Measurements from ENCODE around the gene SLC25A18. TPM values are rescaled to one million over a fixed set of nuclear protein-coding genes. Genes with fewer than 3 reads are reported as not detected.
"Not testable (repeated sequence)": the region's sequence is repeated elsewhere in the genome, so short reads cannot be mapped to it uniquely, and the experiment has no call there.

Gene SLC25A18
- total RNA-seq, 2 experiments from 2014 or later: not detected

- H3K36me3 Mint-ChIP-seq (ENCODE audit: low read depth): peaks cover 10% of the 10 kb centered on the region
- ATAC-seq (ENCODE audit: poor library complexity) (no peak), DNase-seq (no peak)
- H3K9me3 ChIP-seq (ENCODE audit: control insufficient read depth in 1 of 2, insufficient read depth in 1 of 2, low read length in 2 of 2): no peaks in the 10 kb centered on the region
- H3K4me3 ChIP-seq (ENCODE audit: low read length): no peak overlapping the region
- H3K27me3 ChIP-seq (ENCODE audit: control insufficient read depth in 1 of 2, insufficient read depth in 2 of 2, low read length in 2 of 2): no peaks in the 10 kb centered on the region
- peaks cover 12% of the 10 kb centered on the region for H3K4me1 ChIP-seq (ENCODE audit: insufficient read depth, low read length)
- no peaks in the 10 kb centered on the region for H3K36me3 ChIP-seq (ENCODE audit: insufficient read depth, low read length)
- CTCF ChIA-PET: no interaction called here
- no peak overlapping the region for H3K27ac ChIP-seq (ENCODE audit: low read depth in 1 of 2, low read length in 2 of 2)
- TF ChIP-seq CTCF (IDR thresholded peaks at IDR 0.05): no peak
- no peaks in the 10 kb centered on the region for H3K27me3 Mint-ChIP-seq
- no peak overlapping the region for H3K27ac Mint-ChIP-seq
- no peaks in the 10 kb centered on the region for H3K9me3 Mint-ChIP-seq
- POLR2A ChIA-PET: interaction anchor here (0.6 kb wide), 1 partner anchor 493 kb away, joined by 3 read pairs; no protein-coding TSS in a partner anchor
- intact Hi-C loops (cut with DNase I, micrococcal nuclease): loop anchor here (10.0 kb wide), 3 partner anchors 141 to 549 kb away; partner anchors contain the start of genes BID (in 1 of the 2) and IL17RA (in 1 of the 2)
- peaks cover 19% of the 10 kb centered on the region for H3K4me1 Mint-ChIP-seq (ENCODE audit: low read depth)
- H3K4me3 Mint-ChIP-seq: no peak overlapping the region
Measured at GRCh38 chr22:17633998-17634323, 70.7 kb downstream of the SLC25A18 start.

DNA sequence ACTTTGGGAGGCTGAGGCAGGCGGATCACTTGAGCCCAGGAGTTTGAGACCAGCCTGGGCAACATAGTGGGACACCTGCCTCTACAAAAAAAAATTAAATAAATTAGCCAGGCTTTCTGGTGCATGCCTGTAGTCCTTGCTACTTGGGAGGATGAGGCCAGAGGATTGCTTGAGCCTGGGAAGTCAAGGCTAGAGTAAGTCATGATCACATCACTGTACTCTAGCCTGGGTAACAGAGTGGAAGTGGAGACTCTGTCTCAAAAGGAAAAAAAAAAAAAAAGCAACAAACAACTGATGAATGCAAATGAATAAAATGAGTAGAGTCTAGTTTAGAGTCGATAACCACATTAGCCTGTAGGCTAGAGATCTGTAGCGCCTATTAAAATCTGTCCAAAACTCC lies 71.4 kb downstream of the SLC25A18 start:
- peaks cover 14% of the 10 kb centered on the region for H3K36me3 Mint-ChIP-seq (ENCODE audit: low read depth)
- ATAC-seq (ENCODE audit: poor library complexity): no peak

DNA sequence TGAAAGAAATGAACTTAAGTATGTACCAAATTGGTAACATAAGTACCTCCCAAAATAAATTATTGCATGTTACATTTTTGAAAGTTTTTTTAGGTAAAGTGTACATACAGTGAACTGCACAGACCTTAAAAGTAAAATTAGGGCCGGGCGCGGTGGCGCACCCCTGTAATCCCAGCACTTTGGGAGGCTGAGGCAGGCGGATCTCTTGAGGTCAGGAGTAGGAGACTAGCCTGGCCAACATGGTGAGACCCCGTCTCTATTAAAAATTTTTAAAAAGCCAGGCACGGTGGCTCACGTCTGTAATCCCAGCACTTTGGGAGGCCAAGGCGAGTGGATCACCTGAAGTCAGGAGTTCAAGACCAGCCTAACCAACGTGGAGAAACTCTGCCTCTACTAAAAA lies 73.6 kb downstream of the SLC25A18 start:
- Mint-ChIP-seq H3K4me1 (ENCODE audit: low read depth) (peaks cover 31% of the 10 kb centered on the region), H3K36me3 (ENCODE audit: low read depth) (peaks cover 20% of the 10 kb centered on the region)
- H3K4me1 ChIP-seq (ENCODE audit: insufficient read depth, low read length): peaks cover 24% of the 10 kb centered on the region
- H3K27me3 Mint-ChIP-seq; H3K27me3 ChIP-seq (ENCODE audit: control insufficient read depth in 1 of 2, insufficient read depth in 2 of 2, low read length in 2 of 2); H3K9me3 ChIP-seq (ENCODE audit: control insufficient read depth in 1 of 2, insufficient read depth in 1 of 2, low read length in 2 of 2); H3K36me3 ChIP-seq (ENCODE audit: insufficient read depth, low read length); POLR2A ChIA-PET; H3K4me3 Mint-ChIP-seq; H3K27ac Mint-ChIP-seq; DNase-seq; H3K4me3 ChIP-seq (ENCODE audit: low read length); CTCF ChIA-PET; H3K27ac ChIP-seq (ENCODE audit: low read depth in 1 of 2, low read length in 2 of 2); H3K9me3 Mint-ChIP-seq; ATAC-seq (ENCODE audit: poor library complexity): not testable (repeated sequence)
- intact Hi-C loops (cut with DNase I, micrococcal nuclease): loop anchor here (5.0 to 10.0 kb wide), 6 partner anchors 138 to 552 kb away; partner anchors contain the start of genes BID (in 1 of the 2), IL17RA (in 1 of the 2) and PEX26 (in 1 of the 2)

More for the DNA sequence above, 71.4 kb downstream of the SLC25A18 start:
- DNase-seq: no peak
- no peak overlapping the region for H3K4me3 Mint-ChIP-seq
- POLR2A ChIA-PET: no interaction called here
- H3K27me3 ChIP-seq (ENCODE audit: control insufficient read depth in 1 of 2, insufficient read depth in 2 of 2, low read length in 2 of 2): no peaks in the 10 kb centered on the region
- H3K27ac ChIP-seq (ENCODE audit: low read depth in 1 of 2, low read length in 2 of 2): no peak overlapping the region
- no peaks in the 10 kb centered on the region for H3K9me3 Mint-ChIP-seq
- H3K4me1 ChIP-seq (ENCODE audit: insufficient read depth, low read length): peaks cover 16% of the 10 kb centered on the region
- no peaks in the 10 kb centered on the region for H3K36me3 ChIP-seq (ENCODE audit: insufficient read depth, low read length)
- no peak overlapping the region for H3K4me3 ChIP-seq (ENCODE audit: low read length)
- intact Hi-C loops (cut with DNase I, micrococcal nuclease): loop anchor here (5.0 to 10.0 kb wide), 6 partner anchors 140 to 550 kb away; partner anchors contain the start of genes BID (in 1 of the 2), IL17RA (in 1 of the 2) and PEX26 (in 1 of the 2)
- no peaks in the 10 kb centered on the region for H3K27me3 Mint-ChIP-seq
- H3K9me3 ChIP-seq (ENCODE audit: control insufficient read depth in 1 of 2, insufficient read depth in 1 of 2, low read length in 2 of 2): no peaks in the 10 kb centered on the region
- peaks cover 18% of the 10 kb centered on the region for H3K4me1 Mint-ChIP-seq (ENCODE audit: low read depth)
- no peak overlapping the region for H3K27ac Mint-ChIP-seq
- no peak for TF ChIP-seq CTCF (IDR thresholded peaks at IDR 0.05)
- CTCF ChIA-PET: no interaction called here
